ENCODE results near the gene ISM1. TPM values are rescaled to one million over a fixed set of nuclear protein-coding genes. Genes with fewer than 3 reads are reported as not detected.

ISM1 gene
- total RNA-seq, 2 donors from 2014 or later, result 0.24 to 1.1 TPM

DNA sequence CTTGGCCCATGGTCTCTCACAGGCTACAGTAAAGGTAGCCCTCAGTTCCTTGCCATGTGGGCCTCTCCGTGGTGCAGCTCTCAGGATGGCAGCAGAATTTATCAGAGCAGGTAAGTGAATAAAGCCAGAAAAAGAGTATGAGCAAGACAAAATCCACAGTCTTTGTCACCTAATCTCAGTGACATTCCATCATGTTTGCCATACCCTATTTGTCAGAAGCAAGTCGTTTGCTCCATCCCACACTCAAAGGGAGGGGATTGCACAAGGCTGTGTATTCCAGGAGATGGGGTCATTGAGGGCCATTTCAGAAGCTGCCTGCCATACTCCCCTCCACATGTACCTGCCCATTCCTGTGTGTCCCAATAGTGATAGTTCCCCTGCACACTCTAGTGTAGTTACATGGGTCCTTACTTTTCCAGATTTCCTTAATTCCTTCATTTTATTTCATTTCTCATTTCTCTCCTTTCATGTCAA lies 24.2 kb downstream of the ISM1 start:
- Histone ChIP-seq H3K27me3 (ENCODE audit: control insufficient read depth, insufficient read depth, low read length, poor library complexity, severe bottlenecking) (no peaks in the 10 kb centered on the region), H3K4me1 (ENCODE audit: control insufficient read depth, insufficient read depth, low read length) (no peaks in the 10 kb centered on the region), H3K9me3 (ENCODE audit: control insufficient read depth, low read length) (no peaks in the 10 kb centered on the region), H3K36me3 (ENCODE audit: control insufficient read depth, insufficient read depth, low read length) (no peaks in the 10 kb centered on the region), H3K4me3 (ENCODE audit: low read length) (no peak overlapping the region), H3K27ac (ENCODE audit: low read depth, low read length) (no peak overlapping the region), H3K9ac (ENCODE audit: extremely low read depth, low read length, poor library complexity, severe bottlenecking) (no peak overlapping the region)
- Mint-ChIP-seq H3K4me1 (peaks cover 11% of the 10 kb centered on the region), H3K27ac (no peak overlapping the region), H3K27me3 (ENCODE audit: insufficient read depth) (no peaks in the 10 kb centered on the region), H3K36me3 (ENCODE audit: low read depth) (no peaks in the 10 kb centered on the region), H3K4me3 (no peak overlapping the region), H3K9me3 (no peaks in the 10 kb centered on the region)
- no peak for DNase-seq
- 75 to 100% methylated on average over 1 to 2 of the region's 2 CpGs for WGBS, 2 experiments (ENCODE audit: insufficient coverage in 1 of 2, insufficient read length in 1 of 2)
- TF ChIP-seq CTCF (conservative IDR thresholded peaks at IDR 0.05), result no peak

- H3K27ac ChIP-seq (ENCODE audit: low read depth, low read length), result no peak overlapping the region
- no peak overlapping the region for H3K27ac Mint-ChIP-seq
- no peaks in the 10 kb centered on the region for H3K36me3 ChIP-seq (ENCODE audit: control insufficient read depth, insufficient read depth, low read length)
- H3K4me1 Mint-ChIP-seq, result peaks cover 19% of the 10 kb centered on the region
- WGBS, 2 experiments (ENCODE audit: insufficient coverage in 1 of 2, insufficient read length in 1 of 2), result 92 to 94% methylated on average over 7 to 11 of the region's 13 CpGs
- TF ChIP-seq CTCF (conservative IDR thresholded peaks at IDR 0.05), result no peak
- peaks cover 8% of the 10 kb centered on the region for H3K9me3 ChIP-seq (ENCODE audit: control insufficient read depth, low read length)
- no peak overlapping the region for H3K4me3 ChIP-seq (ENCODE audit: low read length)
- H3K4me3 Mint-ChIP-seq, result no peak overlapping the region
- H3K4me1 ChIP-seq (ENCODE audit: control insufficient read depth, insufficient read depth, low read length), result peaks cover 2% of the 10 kb centered on the region
- no peaks in the 10 kb centered on the region for H3K9me3 Mint-ChIP-seq
- no peaks in the 10 kb centered on the region for H3K36me3 Mint-ChIP-seq (ENCODE audit: low read depth)
- H3K27me3 Mint-ChIP-seq (ENCODE audit: insufficient read depth), result peaks cover 2% of the 10 kb centered on the region
- H3K9ac ChIP-seq (ENCODE audit: extremely low read depth, low read length, poor library complexity, severe bottlenecking), result no peak overlapping the region
- DNase-seq, result no peak
- no peaks in the 10 kb centered on the region for H3K27me3 ChIP-seq (ENCODE audit: control insufficient read depth, insufficient read depth, low read length, poor library complexity, severe bottlenecking)
Measured at GRCh38 chr20:13249118-13249797, 28.2 kb downstream of the ISM1 start.

- DNase-seq, result no peak
- no peaks in the 10 kb centered on the region for H3K36me3 ChIP-seq (ENCODE audit: control insufficient read depth, insufficient read depth, low read length)
- Mint-ChIP-seq H3K36me3 (ENCODE audit: low read depth) (no peaks in the 10 kb centered on the region), H3K4me3 (no peak overlapping the region), H3K9me3 (no peaks in the 10 kb centered on the region), H3K27ac (no peak overlapping the region), H3K4me1 (peaks cover 19% of the 10 kb centered on the region), H3K27me3 (ENCODE audit: insufficient read depth) (peaks cover 2% of the 10 kb centered on the region)
- peaks cover 8% of the 10 kb centered on the region for H3K9me3 ChIP-seq (ENCODE audit: control insufficient read depth, low read length)
- H3K4me3 ChIP-seq (ENCODE audit: low read length), result no peak overlapping the region
- WGBS, 2 experiments (ENCODE audit: insufficient coverage in 1 of 2, insufficient read length in 1 of 2), result 89% methylated on average over 4 of the region's 4 CpGs; no CpG with 5 or more reads in 1 of the 2 experiments
- peaks cover 2% of the 10 kb centered on the region for H3K4me1 ChIP-seq (ENCODE audit: control insufficient read depth, insufficient read depth, low read length)
- TF ChIP-seq CTCF (conservative IDR thresholded peaks at IDR 0.05), result no peak
- no peaks in the 10 kb centered on the region for H3K27me3 ChIP-seq (ENCODE audit: control insufficient read depth, insufficient read depth, low read length, poor library complexity, severe bottlenecking)
- no peak overlapping the region for H3K27ac ChIP-seq (ENCODE audit: low read depth, low read length)
- H3K9ac ChIP-seq (ENCODE audit: extremely low read depth, low read length, poor library complexity, severe bottlenecking), result no peak overlapping the region
Measured at GRCh38 chr20:13249798-13250170, 28.7 kb downstream of the ISM1 start.
